ENCODE data around the gene DRAP1.
"Not testable (repeated sequence)": the region's sequence is repeated elsewhere in the genome, so short reads cannot be mapped to it uniquely, and the experiment has no call there.

DRAP1 gene

DNA sequence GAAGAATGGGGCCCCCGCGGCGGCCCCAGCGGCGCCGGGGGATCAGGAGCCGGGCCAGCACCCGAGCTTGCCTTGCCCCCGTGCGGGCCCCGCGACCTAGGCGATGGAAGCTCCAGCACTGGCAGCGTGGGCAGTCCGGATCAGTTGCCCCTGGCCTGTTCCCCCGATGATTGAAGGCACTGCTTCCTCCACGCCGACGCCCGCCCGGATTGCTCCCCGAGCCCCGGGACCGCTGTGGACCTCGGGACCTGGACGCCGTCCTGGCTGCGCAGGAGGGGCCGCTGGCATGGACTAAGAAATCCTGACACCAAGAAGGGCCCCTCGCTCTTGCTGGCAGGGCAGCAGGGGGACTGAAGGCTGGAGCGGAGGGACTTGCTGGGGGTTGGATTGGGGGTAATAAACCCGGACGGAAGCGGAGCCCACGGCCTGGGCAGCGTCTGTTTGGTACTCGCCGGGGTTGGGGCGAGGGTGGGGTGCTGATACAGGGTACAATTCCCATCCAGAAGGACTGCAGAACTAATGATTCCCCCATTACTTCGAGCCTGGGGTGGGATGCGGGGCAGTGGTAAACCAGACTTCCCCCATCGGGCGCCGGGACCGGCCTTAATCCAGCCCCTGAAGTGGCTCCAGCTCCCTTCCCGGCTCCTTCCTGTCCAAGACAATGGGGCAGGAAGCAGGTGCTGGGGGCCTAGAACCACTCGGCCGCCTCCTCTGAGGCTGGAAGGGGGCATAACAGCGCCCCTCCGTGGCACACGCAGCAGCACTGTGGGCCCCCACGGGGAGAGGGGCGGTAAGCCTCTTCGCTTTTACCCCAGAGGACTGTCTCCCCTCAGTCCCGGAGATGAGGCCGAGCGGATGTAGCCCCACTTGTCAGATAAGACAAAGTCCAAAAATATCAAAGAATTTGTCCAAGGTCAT is 27.7 kb upstream of the DRAP1 start:
- TF ChIP-seq POLR2AphosphoS5 (IDR thresholded peaks at IDR 0.05; ENCODE audit: borderline replicate concordance, low read depth, low read length) (0 out of 2 replicates have a peak, but pooled peaks have one; percentile 15), FOXP2 (optimal IDR thresholded peaks at IDR 0.05; ENCODE audit: control extremely low read depth, extremely low read length, insufficient read depth) (no peak)
- H3K4me3 ChIP-seq, result peak overlapping the region; percentile 95
- H3K36me3 ChIP-seq (ENCODE audit: insufficient read depth, low read length), result peaks cover 2% of the 10 kb centered on the region; the same call in 1 of the 2 replicates
- 0 out of 2 replicates have a peak overlapping the region, but pooled peaks have one; percentile 42 for H3K27ac ChIP-seq
- no peak for DNase-seq (ENCODE audit: low read depth, low spot score)
- H3K9ac ChIP-seq (ENCODE audit: insufficient read length), result peak overlapping the region; percentile 88
- no peaks in the 10 kb centered on the region for H3K9me3 ChIP-seq (ENCODE audit: low read depth, low read length)

DNA sequence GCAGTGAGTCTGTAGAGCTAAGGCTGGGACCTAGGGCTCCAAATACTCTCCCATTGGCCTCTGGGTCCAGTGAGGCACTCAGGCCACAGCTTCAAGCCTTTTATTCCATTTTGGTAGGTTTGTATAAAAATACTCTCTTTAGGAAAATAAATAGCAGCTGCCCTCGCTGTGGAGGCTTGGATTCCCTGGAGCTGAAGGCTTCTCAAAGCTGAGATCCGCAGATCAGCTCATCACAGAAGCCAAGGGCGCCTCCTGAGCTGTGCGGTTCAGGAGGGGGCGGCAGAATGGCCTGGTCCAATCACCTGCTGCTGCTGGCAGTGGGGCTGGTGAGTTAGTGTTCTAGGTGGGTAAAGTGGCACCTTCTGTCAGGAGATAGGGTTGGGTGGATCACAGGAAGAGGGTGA is 27.1 kb upstream of the DRAP1 start:
- peak overlapping the region; percentile 88 for H3K9ac ChIP-seq (ENCODE audit: insufficient read length)
- H3K36me3 ChIP-seq (ENCODE audit: insufficient read depth, low read length), result not testable (repeated sequence)

DNA sequence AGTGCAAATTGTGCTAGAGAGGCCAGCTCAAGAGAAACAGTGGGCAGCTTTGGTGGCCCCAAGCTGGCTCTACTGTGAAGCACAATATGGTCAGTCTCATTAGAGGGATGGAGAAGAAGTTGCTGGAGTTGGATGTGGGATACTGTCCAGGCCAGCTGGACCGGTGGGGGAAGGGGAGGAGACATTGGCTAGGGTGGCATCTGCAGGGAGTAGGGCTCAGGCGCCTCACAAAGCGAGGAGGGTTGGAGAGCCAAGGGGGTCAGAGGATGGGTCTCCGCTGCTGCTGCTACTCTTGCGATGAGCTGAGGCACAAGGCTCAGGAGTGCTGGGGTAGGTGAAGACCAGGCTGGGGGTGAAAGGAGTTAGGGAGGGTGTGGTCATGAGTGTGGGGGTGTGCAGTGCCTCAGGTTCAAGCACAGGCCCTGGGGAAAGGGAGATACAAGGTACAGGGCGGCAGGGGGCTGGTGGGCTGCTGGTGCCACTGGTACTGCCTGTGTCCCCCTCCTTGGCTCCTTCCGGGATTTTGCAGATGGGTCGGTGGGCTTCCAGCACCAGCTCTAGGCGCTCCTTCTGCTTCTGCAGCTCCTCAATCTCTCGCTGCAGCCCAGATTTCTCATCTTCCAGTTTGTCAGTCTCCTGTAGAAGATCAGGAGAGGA is 26.4 kb upstream of the DRAP1 start:
- Histone ChIP-seq H3K9me3 (ENCODE audit: low read depth, low read length) (no peaks in the 10 kb centered on the region), H3K4me3 (peak overlapping the region; percentile 52), H3K36me3 (ENCODE audit: insufficient read depth, low read length) (no peaks in the 10 kb centered on the region), H3K27ac (no peak overlapping the region), H3K9ac (ENCODE audit: insufficient read length) (no peak overlapping the region)
- no peak for DNase-seq (ENCODE audit: low read depth, low spot score)
- no peak for TF ChIP-seq FOXP2 (optimal IDR thresholded peaks at IDR 0.05; ENCODE audit: control extremely low read depth, extremely low read length, insufficient read depth)
- no peak for TF ChIP-seq EZH2 (IDR thresholded peaks at IDR 0.05)
- TF ChIP-seq POLR2AphosphoS5 (IDR thresholded peaks at IDR 0.05; ENCODE audit: borderline replicate concordance, low read depth, low read length), result no peak; the same call in 1 of the 2 replicates

More for the DNA sequence above, 27.1 kb upstream of the DRAP1 start:
- not testable (repeated sequence) for H3K27ac ChIP-seq; H3K9me3 ChIP-seq (ENCODE audit: low read depth, low read length); DNase-seq (ENCODE audit: low read depth, low spot score)
- H3K4me3 ChIP-seq, result peak overlapping the region; percentile 95

DNA sequence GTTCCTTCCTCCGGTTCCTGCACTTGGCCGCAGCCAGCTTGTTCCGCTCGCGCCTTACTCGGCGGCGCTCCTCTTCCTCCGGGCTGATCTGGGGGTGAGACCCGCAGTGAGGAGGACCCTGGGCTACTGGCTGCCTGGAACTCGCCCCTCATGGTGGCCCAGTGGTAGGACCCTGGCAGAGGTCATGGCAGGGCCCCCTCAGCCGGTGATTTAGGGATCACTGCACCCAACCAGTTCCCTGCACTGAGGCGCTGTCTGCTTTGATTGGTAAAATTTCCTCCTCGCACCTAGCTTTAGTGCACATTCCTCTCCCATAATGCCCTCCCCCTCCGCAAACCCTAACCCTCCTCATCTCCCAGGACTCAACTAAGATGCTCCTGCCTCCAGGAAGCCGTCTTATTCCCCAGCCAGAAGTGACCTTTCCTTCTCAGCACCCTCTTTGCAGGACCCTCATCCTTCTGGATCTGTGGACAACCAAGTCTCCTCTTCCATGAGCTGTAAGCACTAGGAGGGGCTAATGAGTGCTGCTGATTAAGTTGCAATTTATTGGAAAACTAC is 25.1 kb upstream of the DRAP1 start:
- H3K27ac ChIP-seq, result 0 out of 2 replicates have a peak overlapping the region, but pooled peaks have one; percentile 67
- H3K36me3 ChIP-seq (ENCODE audit: insufficient read depth, low read length), result no peaks in the 10 kb centered on the region
- no peak overlapping the region for H3K9ac ChIP-seq (ENCODE audit: insufficient read length)
- DNase-seq (ENCODE audit: low read depth, low spot score), result no peak
- no peaks in the 10 kb centered on the region for H3K9me3 ChIP-seq (ENCODE audit: low read depth, low read length)
- no peak overlapping the region for H3K4me3 ChIP-seq
- TF ChIP-seq EZH2 (IDR thresholded peaks at IDR 0.05) (no peak), FOXP2 (optimal IDR thresholded peaks at IDR 0.05; ENCODE audit: control extremely low read depth, extremely low read length, insufficient read depth) (no peak), POLR2AphosphoS5 (IDR thresholded peaks at IDR 0.05; ENCODE audit: borderline replicate concordance, low read depth, low read length) (no peak)

DNA sequence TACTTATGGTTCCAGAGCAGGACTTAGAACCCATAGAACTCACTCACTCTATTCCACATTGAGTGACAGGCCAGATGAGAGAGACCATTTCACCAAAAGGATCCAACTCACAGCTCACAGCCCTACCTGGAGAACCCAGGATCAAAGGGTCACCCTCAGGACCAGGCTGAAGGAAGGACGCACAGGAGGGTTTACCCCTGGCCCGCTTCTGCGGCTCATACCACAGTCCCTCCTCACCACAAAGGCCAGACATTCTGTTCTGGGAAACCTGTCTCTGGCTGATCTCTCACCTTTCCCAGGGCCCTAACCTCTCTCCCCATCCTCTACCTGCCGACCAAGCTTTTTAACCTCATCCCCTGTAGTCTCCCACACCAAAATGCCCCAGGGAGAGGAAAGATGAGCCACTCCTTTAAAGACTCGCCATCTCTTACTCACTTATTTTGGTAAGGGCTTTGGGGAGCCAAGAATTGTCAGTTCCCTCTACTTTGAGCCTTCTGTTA is 23.7 kb upstream of the DRAP1 start:
- no peak for TF ChIP-seq POLR2AphosphoS5 (IDR thresholded peaks at IDR 0.05; ENCODE audit: borderline replicate concordance, low read depth, low read length)
- H3K36me3 ChIP-seq (ENCODE audit: insufficient read depth, low read length), result no peaks in the 10 kb centered on the region
- H3K9me3 ChIP-seq (ENCODE audit: low read depth, low read length), result no peaks in the 10 kb centered on the region
- no peak overlapping the region for H3K9ac ChIP-seq (ENCODE audit: insufficient read length)
- no peak for DNase-seq (ENCODE audit: low read depth, low spot score)
- H3K27ac ChIP-seq, result no peak overlapping the region
- no peak overlapping the region for H3K4me3 ChIP-seq

DNA sequence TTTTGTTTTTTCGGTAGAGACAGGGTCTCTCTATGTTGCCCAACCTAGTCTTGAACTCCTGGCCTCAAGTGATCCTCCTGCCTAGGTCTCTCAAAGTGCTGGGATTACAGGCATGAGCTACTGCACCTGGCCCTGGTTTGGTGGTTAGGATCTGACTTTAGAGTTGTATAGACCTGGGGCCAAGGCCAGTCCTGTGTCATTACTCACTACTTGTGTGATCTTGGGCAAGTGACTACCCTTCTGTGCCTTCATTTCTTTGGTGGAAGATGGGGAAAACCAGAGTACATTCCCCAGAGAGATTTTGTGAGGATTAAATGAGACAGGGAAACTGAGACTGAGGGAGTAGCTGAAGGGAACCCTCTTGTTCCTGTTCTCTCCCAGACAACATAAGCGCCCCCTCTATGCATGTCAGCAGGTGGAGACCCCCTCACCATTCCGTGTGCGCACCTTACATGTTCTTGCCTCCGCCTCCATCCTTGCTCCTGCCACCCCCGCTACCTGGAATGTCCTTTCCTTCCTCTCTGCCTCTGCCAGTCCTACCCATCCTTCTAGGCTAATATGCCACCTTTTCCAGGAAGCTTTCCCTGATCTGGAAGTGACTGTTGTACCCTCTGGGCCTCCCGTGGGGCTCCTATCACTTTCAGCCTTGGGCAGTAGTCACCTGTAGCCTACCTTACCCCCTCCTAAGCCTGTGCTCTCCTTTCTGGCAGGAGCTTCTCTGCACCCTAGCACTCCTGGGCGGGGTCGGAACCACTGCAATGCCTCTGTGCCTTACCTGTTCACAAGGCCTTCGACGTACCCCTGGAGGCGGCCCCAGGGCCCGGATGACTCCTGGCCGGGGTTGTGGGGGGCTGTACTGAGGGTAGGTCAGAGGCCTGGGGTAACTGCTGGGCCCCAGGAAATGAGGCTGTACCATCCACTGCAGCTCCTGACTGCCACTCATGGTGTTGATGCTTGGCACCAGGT is 22.9 kb upstream of the DRAP1 start:
- Histone ChIP-seq H3K36me3 (ENCODE audit: insufficient read depth, low read length) (no peaks in the 10 kb centered on the region), H3K4me3 (no peak overlapping the region), H3K27ac (no peak overlapping the region), H3K9ac (ENCODE audit: insufficient read length) (no peak overlapping the region), H3K9me3 (ENCODE audit: low read depth, low read length) (no peaks in the 10 kb centered on the region)
- TF ChIP-seq FOXP2 (optimal IDR thresholded peaks at IDR 0.05; ENCODE audit: control extremely low read depth, extremely low read length, insufficient read depth) (no peak), POLR2AphosphoS5 (IDR thresholded peaks at IDR 0.05; ENCODE audit: borderline replicate concordance, low read depth, low read length) (no peak), EZH2 (IDR thresholded peaks at IDR 0.05) (no peak)
- no peak for DNase-seq (ENCODE audit: low read depth, low spot score)

DNA sequence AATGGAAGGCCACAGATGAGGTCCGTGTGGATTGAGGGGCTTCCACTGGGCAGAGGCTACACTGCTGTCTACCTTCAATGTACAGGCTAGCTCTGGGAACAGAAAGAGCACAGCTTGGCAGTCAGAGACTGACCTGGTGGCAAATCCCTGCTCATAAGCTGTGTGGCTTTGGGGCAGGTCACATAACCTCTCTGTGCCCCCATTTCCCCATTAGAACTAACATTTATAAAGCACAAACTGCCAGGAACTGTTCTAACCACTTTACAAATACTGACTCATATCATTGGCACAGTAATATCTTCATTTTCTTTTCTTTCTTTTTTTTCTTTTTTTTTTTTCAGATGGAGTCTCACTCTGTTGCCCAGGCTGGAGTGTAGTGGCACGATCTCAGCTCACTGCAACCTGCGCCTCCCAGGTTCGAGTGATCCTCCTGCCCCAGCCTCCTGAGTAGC is 22.2 kb upstream of the DRAP1 start:
- no peak for DNase-seq (ENCODE audit: low read depth, low spot score)
- no peak for TF ChIP-seq FOXP2 (optimal IDR thresholded peaks at IDR 0.05; ENCODE audit: control extremely low read depth, extremely low read length, insufficient read depth)
- TF ChIP-seq POLR2AphosphoS5 (IDR thresholded peaks at IDR 0.05; ENCODE audit: borderline replicate concordance, low read depth, low read length), result no peak
- TF ChIP-seq EZH2 (IDR thresholded peaks at IDR 0.05), result no peak
- no peak overlapping the region for H3K4me3 ChIP-seq
- H3K9ac ChIP-seq (ENCODE audit: insufficient read length), result no peak overlapping the region
- no peak overlapping the region for H3K27ac ChIP-seq
- H3K36me3 ChIP-seq (ENCODE audit: insufficient read depth, low read length), result no peaks in the 10 kb centered on the region
- H3K9me3 ChIP-seq (ENCODE audit: low read depth, low read length), result no peaks in the 10 kb centered on the region

Measured in SK-N-MC (cell line).